MM.1S (cell line): Measurements from ENCODE around the gene MSI2.

ENCODE experiments used
- DNase-seq: peaks from one replicate; pipeline ENCODE4 v3.0.0-alpha.2; 2015
- H2AFZ ChIP-seq: fragments of 300-600 bp; sonication (generic); 2 replicates; pipeline ENCODE4 v1.6.0; 2016; ENCODE audit warnings: antibody characterized with exemption, low read length
- H3F3A ChIP-seq: fragments of 300-600 bp; sonication (generic); 2 replicates; pipeline ENCODE4 v1.6.1; 2016; ENCODE audit warnings: mild to moderate bottlenecking, antibody characterized with exemption, low read length, moderate library complexity, mixed read lengths; ENCODE audit not compliant: insufficient read depth
- H3K27ac ChIP-seq: fragments of 300-600 bp; sonication (generic); 2 replicates; pipeline ENCODE4 v1.5.1; 2016; ENCODE audit warnings: mild to moderate bottlenecking, low read length
- H3K27me3 ChIP-seq: fragments of 300-600 bp; sonication (generic); replicated peaks from 2 replicates; pipeline ENCODE4 v1.6.0; 2016; ENCODE audit warnings: low read length; ENCODE audit not compliant: insufficient read depth
- H3K36me3 ChIP-seq: fragments of 300-600 bp; sonication (generic); replicated peaks from 2 replicates; pipeline ENCODE4 v1.6.1; 2016; ENCODE audit warnings: mild to moderate bottlenecking, low read length, mixed read lengths; ENCODE audit not compliant: insufficient read depth
- H3K4me1 ChIP-seq: fragments of 300-600 bp; sonication (generic); 2 replicates; pipeline ENCODE4 v1.6.1; 2016; ENCODE audit warnings: low read length, mixed read lengths
- H3K4me2 ChIP-seq: fragments of 300-600 bp; sonication (generic); 2 replicates; pipeline ENCODE4 v1.6.0; 2016; ENCODE audit warnings: low read depth, low read length
- H3K4me3 ChIP-seq: fragments of 300-600 bp; sonication (generic); 2 replicates; pipeline ENCODE4 v1.5.1; 2016; ENCODE audit warnings: low read length, mixed read lengths
- H3K79me2 ChIP-seq: fragments of 300-600 bp; sonication (generic); 2 replicates; pipeline ENCODE4 v1.6.1; 2016; ENCODE audit warnings: mixed run types, low read length, mixed read lengths
- H3K9ac ChIP-seq: fragments of 300-600 bp; sonication (generic); 2 replicates; pipeline ENCODE4 v1.6.1; 2016; ENCODE audit warnings: low read length, mixed read lengths
- H3K9me2 ChIP-seq: fragments of 300-600 bp; sonication (generic); replicated peaks from 2 replicates; pipeline ENCODE4 v1.6.1; 2016; ENCODE audit warnings: mild to moderate bottlenecking, low read length, mixed read lengths; ENCODE audit not compliant: insufficient read depth
- H3K9me3 ChIP-seq: fragments of 300-600 bp; sonication (generic); replicated peaks from 2 replicates; pipeline ENCODE4 v1.6.1; 2016; ENCODE audit warnings: mild to moderate bottlenecking, low read length, mixed read lengths; ENCODE audit not compliant: insufficient read depth
- H4K20me1 ChIP-seq: fragments of 300-600 bp; sonication (generic); 2 replicates; pipeline ENCODE4 v1.6.1; 2016; ENCODE audit warnings: mild to moderate bottlenecking, low read length, moderate library complexity, mixed read lengths; ENCODE audit not compliant: insufficient read depth
- CTCF ChIP-seq: fragments of 300-600 bp; sonication (generic); IDR thresholded peaks from 2 replicates; pipeline ENCODE4 v1.5.1; 2016; ENCODE audit warnings: antibody characterized with exemption, low read length, mixed read lengths
- EZH2 ChIP-seq: fragments of 300-600 bp; sonication (generic); optimal IDR thresholded peaks from 2 replicates; pipeline ENCODE3; 2017; ENCODE audit warnings: low read depth, mild to moderate bottlenecking, antibody characterized with exemption, low read length, mixed read lengths
- EZH2phosphoT487 ChIP-seq: fragments of 300-600 bp; sonication (generic); IDR thresholded peaks from 2 replicates; pipeline ENCODE4 v1.6.1; 2018; ENCODE audit warnings: antibody characterized with exemption, low read length

The MSI2 gene

GRCh38 chr17:57625511-57625910 is 369.2 kb downstream of the MSI2 start:
- no peak overlapping the region for H3K9ac ChIP-seq
- H3K4me2 ChIP-seq: no peak overlapping the region
- no peak overlapping the region for H3K4me3 ChIP-seq
- H3K27me3 ChIP-seq: no peaks in the 10 kb centered on the region
- TF ChIP-seq EZH2 (no peak), EZH2phosphoT487 (no peak), CTCF (no peak)
- no peaks in the 10 kb centered on the region for H3K9me3 ChIP-seq
- no peaks in the 10 kb centered on the region; the same call in 1 of the 2 replicates for H3F3A ChIP-seq
- no peak overlapping the region for H2AFZ ChIP-seq
- H3K36me3 ChIP-seq: no peaks in the 10 kb centered on the region
- H3K27ac ChIP-seq: no peak overlapping the region
- H3K79me2 ChIP-seq: no peaks in the 10 kb centered on the region
- peaks cover 19% of the 10 kb centered on the region for H3K4me1 ChIP-seq
- no peak for DNase-seq
- no peaks in the 10 kb centered on the region for H3K9me2 ChIP-seq
- H4K20me1 ChIP-seq: no peaks in the 10 kb centered on the region

GRCh38 chr17:57625957-57626356 is 369.6 kb downstream of the MSI2 start:
- no peak overlapping the region for H3K9ac ChIP-seq
- H2AFZ ChIP-seq: no peak overlapping the region
- no peaks in the 10 kb centered on the region for H3K9me2 ChIP-seq
- H3K27ac ChIP-seq: no peak overlapping the region
- H3K4me1 ChIP-seq: peaks cover 19% of the 10 kb centered on the region
- H3K4me3 ChIP-seq: no peak overlapping the region
- H3K36me3 ChIP-seq: no peaks in the 10 kb centered on the region
- no peaks in the 10 kb centered on the region; the same call in 1 of the 2 replicates for H3F3A ChIP-seq
- H3K4me2 ChIP-seq: no peak overlapping the region
- H3K9me3 ChIP-seq: no peaks in the 10 kb centered on the region
- H3K79me2 ChIP-seq: no peaks in the 10 kb centered on the region
- no peak for TF ChIP-seq EZH2phosphoT487
- DNase-seq: no peak
- H3K27me3 ChIP-seq: no peaks in the 10 kb centered on the region
- H4K20me1 ChIP-seq: no peaks in the 10 kb centered on the region

GRCh38 chr17:57626520-57627210 is 370.3 kb downstream of the MSI2 start:
- Histone ChIP-seq H3K4me3 (no peak overlapping the region), H2AFZ (no peak overlapping the region), H3K79me2 (no peaks in the 10 kb centered on the region), H3F3A (no peaks in the 10 kb centered on the region; the same call in 1 of the 2 replicates), H3K9me2 (no peaks in the 10 kb centered on the region), H3K36me3 (no peaks in the 10 kb centered on the region), H3K4me2 (no peak overlapping the region), H3K4me1 (peaks cover 19% of the 10 kb centered on the region), H3K27ac (no peak overlapping the region), H3K9ac (no peak overlapping the region), H3K9me3 (no peaks in the 10 kb centered on the region), H3K27me3 (no peaks in the 10 kb centered on the region), H4K20me1 (no peaks in the 10 kb centered on the region)
- DNase-seq: no peak
- TF ChIP-seq EZH2phosphoT487 (no peak), CTCF (no peak), EZH2 (no peak)

GRCh38 chr17:57627591-57627990 is 371.3 kb downstream of the MSI2 start:
- Histone ChIP-seq H3K4me3 (no peak overlapping the region), H2AFZ (no peak overlapping the region), H3K36me3 (no peaks in the 10 kb centered on the region), H4K20me1 (no peaks in the 10 kb centered on the region), H3K9ac (no peak overlapping the region), H3K79me2 (no peaks in the 10 kb centered on the region), H3K4me1 (peaks cover 19% of the 10 kb centered on the region), H3K4me2 (no peak overlapping the region), H3K27ac (no peak overlapping the region), H3F3A (no peaks in the 10 kb centered on the region; the same call in 1 of the 2 replicates), H3K27me3 (no peaks in the 10 kb centered on the region), H3K9me2 (no peaks in the 10 kb centered on the region), H3K9me3 (no peaks in the 10 kb centered on the region)
- no peak for DNase-seq
- TF ChIP-seq EZH2 (no peak), EZH2phosphoT487 (no peak), CTCF (no peak)
